SIG-M5 treated with dmso at 0.1 percent for 504 hours (cell line): Measurements from ENCODE around the gene PHLDA1.
A peak's percentile ranks its signal among the peaks of the same experiment; 100 is the strongest.
"Not testable (repeated sequence)": the region's sequence is repeated elsewhere in the genome, so short reads cannot be mapped to it uniquely, and the experiment has no call there.

Experiments
- DNase-seq: peaks from one replicate; lab custom pipeline; 2025; ENCODE audit not compliant: unreplicated experiment; lab: John Stamatoyannopoulos, UW

The PHLDA1 gene

DNA sequence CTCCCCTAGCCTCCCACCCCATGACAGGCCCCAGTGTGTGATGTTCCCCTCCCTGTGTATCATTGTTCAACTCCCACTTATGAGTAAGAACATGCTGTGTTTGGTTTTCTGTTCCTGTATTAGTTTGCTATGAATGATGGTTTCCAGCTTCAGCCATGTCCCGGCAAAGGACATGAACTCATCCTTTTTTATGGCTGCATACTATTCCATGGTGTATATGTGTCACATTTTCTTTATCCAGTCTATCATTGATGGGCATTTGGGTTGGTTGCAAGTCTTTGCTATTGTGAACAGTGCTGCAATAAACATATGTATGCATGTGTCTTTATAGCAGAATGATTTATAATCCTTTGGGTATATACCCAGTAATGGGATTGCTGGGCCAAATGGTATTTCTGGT, 43.9 kb downstream of the PHLDA1 start:
- not testable (repeated sequence) for DNase-seq

DNA sequence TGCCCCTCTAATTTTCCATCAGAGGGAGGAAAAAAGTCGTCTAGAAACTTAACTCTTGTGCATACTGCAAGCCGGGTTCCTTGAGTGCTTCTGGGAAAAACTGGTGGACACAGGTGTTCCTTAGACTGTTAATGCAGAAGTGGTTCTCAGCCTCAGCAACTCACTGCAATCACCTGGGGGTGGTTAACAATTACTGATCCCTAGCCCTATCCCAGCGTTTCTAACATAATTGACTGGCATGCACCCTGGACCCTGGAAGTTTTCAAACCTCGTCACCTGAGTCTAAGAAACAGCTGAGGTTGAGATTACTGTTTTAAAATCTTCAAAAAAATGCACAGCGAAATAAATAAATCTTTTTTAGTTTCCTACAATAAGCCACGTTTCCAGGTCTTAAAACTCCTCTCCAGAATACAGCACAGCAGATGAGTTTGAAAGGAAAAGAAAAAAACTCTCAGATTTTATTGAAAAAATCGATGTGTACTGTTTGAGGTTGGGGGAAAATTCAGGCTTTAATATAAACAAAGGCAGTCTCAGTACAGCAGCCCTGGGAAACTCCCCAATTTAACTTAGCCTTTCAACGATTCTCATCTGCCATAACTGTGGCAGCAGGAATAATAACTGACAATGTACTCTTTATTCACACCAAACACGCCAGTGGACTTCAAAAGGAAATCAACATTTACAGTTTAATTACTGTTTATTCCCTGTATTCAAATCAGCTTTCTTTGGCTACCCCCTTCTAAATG, 45.4 kb downstream of the PHLDA1 start:
- DNase-seq = no peak

DNA sequence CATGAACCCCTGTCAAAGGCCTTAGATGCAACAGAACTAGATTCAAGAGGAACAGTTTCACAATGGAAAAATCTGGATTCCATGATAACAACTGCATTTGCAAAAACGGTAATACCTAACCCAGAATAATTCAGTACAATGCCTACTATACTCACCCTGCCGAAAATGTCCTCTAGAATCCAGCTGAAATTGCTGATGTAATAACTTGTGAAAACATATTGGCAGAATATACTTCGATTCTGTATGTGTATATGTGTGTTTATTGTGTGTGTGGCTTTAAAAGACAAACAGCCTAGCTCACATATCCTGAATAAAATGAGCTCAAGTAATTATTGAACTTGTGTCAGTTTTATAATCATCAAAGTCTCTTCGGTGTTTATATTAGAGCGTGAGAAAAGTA, 46.0 kb downstream of the PHLDA1 start:
- DNase-seq = no peak

DNA sequence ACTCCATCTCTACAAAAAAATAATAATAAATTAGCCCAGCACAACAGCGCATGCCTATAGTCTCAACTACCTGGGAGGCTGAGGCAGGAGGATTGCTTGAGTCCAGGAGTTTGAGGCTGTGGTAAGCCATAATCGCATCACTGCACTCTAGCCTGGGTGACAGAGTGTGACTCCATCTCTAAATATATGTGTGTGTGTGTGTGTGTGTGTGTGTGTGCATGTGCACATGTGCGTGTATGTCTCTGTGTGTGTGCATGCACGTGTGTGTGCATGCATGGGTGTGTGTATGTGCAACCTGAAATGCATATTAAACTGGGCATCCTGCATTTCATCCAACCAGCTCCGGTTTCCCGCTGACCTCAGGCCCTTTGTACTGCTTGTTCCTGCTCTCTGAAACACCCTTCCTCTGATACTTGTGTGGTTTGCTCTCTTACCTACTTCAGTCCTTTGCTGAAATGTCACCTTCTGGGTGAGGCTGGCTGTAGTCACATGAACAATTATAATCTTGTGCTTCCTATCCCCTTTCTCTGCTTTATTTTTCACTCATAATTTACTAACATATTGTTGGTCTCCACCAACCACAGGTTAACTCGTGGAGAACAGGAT, 46.9 kb downstream of the PHLDA1 start:
- DNase-seq = no peak

DNA sequence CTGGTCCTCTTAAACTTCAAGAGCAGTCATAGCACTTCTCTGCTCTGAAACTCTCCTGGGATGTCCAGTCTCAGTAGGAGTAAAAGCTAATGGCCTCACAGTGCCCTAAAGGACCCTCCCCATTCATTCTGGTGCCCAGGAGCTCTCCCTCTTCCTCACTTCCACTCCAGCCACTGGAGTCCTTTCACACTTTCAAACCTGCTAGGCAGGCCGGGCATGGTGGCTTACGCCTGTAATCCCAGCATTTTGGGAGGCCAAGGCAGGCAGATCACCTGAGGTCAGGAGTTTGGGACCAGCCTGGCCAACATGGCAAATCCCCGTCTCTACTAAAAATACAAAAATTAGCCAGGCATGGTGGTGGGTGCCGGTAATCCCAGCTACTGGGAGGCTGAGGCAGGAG, 47.7 kb downstream of the PHLDA1 start:
- DNase-seq = not testable (repeated sequence)

DNA sequence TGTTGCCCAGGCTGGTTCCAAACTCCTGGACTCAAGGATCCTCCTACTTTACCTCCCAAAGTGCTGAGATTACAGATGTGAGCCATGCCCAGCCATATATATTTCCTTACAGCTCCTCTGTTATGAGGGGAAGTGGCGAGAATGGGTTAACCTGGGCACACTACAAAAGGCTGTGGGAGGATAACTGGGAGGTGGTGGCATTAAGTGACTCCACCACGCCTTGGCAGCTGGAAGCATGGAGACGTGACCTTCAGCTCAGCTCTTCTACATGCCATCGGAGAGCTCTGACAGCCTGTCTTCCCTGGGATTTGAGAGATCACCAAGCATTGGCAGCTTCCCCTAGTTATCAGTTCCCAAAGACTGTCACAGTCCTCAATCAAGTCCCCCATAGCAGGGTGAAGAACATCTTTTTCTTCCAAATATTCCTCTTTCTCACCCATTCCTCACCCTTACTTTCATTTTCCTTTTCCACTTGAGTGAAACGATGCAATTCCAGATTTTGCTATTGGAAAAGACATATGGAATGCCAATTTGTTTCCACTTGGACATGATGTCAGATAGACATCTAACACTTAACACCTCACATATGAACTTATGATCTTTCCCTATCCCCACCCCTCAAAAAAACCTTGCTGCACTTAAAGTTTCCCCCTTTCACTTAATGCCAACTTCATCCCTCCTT, 48.5 kb downstream of the PHLDA1 start:
- DNase-seq = no peak

DNA sequence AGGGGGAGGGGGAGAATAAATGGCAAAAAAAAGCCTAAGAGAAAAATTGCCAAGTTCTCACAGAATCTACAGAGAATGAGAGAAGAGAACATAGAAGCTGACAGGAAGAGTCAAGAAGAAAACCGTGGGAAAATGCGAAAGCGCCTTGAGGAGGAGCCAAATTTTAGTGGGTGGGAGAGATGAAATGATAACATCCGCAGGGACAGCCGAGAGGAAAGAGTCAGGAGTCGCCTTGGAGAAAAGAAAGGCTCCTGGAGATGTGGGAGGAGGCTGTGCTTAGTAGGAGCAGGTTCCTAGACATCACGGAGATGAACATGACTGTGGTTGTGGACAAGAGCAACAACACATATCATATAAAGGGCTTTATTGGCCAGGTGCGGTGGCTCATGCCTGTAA, 49.4 kb downstream of the PHLDA1 start:
- DNase-seq = no peak

DNA sequence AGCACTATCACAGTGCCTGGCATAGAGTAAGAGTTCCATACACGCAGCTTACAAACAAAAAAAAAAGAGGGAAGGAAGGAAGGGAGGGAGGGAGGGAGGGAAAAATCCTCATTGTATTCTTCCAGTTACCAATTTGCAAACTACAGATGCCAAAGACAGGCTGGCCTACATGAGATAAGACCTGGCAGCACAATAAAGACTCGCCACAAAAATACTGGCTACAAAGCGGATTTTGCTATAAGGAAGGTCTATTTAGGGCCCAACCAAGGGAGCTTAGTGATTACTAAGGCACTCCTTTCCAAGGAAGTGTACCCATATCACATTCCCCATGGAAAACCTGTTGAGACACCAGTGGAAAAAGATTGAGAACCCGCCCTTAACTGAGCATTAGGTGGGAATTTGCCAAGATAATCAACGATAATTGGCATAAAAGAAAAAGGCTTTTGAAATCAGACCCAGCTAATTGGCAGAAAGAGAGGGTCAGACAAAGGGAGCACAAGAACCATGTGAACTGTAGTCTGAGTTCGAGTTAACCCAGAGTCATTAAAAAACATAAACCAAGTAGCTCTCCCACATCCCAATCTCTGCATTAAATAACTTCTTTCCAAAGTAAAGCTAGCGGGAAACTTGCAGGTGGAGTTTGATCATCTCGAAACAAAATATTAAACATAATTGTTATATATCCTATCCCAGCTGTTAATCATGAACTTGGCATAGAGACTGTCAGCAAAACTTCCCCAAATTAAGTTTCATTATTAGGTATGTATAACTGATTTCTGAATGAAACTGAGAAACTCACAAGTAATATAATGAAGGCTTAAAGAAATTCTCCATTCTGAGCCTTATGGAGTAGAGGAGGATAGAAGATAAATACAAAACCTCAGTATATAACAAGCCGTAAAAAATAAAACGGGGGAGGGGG, 50.1 kb downstream of the PHLDA1 start:
- peak; percentile 26 for DNase-seq

DNA sequence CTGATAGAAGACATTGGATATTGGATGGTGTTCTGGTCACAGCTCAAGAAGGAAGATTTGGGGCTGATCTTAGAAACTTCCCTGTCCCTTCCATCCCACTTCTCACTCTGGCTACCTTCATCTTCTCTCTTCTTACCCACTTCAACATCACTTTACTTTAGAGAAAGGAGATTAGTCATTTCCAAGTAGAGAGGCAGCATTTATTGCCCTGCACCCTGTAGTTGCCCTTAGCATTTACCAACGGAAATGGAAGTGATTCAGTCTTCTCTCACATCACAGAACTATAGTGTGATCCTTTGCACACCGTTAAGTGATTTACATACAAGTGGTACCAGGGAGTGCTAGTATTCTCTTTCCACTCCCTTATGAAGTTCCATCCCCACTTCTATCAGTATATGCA, 52.4 kb downstream of the PHLDA1 start:
- DNase-seq = peak; percentile 18

DNA sequence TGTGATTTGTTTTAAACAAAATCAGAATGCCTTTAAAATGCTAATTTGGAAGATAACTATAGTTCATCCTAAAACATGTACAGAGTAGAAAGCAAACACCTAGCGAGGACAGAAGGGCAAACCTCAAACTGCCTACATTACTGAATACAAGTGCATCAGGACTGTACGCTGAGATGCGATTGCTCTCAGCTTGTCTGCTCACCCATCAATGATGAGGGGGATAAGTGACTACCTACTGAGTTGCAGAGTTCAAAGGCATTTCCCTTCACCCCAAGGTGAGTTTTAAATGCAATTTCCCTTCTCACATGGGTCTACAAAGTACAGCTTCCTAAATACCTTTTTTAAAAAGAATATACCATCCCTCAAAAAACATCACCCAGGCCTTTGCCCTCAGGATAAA, 52.9 kb downstream of the PHLDA1 start:
- no peak for DNase-seq

DNA sequence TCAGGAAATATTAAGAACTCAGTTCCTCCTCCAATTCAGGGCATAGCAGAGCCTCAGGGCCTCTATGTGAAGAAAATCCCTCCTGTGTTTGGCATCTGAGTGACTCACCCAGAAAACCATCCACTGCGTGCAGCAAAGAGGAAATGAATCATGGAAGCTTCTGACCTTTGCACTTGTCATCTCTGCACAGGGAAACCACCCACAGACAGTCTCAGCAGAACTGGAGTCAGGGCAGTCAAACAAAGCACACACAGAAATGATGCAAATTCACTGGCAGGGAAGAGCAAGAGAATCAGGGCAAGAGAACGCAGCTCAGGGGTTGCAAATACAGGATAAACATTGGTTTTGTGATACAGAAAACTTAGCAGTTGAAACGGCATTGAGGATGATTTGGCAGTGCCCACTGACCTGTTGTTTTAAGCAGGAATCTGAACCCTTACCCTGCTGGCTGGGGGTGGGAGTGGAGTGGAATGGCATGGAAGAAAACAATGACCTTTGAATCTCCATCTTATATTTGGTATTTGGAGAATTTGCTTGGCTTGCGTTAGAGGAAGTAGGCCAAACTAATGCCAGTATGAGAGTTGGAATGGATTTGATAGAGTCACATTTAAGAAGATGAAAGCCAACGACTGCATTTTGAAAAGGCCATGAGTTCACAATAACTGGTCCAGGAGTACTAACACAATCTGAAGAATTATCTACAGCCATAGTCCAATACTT, 53.5 kb downstream of the PHLDA1 start:
- DNase-seq = peak; percentile 99

DNA sequence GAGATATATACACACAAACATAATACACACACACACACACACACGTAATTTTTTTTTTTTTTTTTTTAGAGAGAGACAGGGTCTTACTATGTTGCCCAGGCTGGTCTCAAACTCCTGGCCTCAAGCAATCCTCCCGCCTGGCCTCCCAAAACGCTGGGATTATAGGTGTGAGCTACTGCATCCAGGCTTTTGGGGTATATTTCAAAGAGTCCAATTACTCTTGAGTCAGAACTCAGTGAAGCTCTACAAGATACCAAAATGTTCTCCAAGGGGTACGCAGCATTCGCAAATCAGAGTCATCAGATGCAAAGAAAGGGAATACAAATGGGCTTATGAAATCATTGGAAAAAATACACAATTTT, 54.0 kb downstream of the PHLDA1 start:
- DNase-seq = no peak

DNA sequence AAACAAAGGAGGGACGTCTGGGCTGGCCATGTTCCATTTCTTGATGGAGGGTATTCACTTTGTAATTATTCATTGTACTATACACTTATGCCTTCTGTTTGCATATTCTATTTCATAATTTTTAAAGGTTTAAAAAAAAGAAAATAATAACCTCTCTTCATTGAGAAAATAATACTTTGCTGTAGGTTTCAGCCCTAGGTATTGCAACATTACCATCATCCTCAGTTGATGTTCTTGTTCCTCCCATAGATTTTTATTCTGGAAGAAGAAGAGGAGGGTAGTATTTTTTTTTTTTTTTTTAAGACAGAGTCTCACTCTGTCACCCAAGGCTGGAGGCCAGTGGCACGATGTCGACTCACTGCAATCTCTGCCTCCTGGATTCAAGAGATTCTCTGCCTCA, 54.7 kb downstream of the PHLDA1 start:
- DNase-seq = no peak

DNA sequence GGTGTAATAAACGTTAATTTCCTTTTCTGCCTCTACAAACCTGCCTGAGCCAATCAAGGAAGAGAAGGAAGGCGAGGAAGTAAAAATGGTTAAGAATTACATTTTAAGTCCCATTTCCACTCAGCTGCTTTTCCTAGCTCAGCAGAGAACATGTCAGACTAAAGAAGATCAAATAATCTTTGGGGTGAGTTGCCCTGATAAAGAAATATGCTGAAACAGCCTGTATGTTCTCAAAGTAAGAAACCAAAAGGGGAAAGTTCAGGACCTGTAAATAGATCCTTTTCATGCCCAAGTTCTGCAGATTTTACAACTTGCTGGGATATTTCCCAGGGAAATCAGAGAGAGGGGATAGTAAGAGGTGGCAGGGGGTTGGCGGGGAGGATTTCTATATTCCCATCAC, 55.5 kb downstream of the PHLDA1 start:
- DNase-seq = no peak

DNA sequence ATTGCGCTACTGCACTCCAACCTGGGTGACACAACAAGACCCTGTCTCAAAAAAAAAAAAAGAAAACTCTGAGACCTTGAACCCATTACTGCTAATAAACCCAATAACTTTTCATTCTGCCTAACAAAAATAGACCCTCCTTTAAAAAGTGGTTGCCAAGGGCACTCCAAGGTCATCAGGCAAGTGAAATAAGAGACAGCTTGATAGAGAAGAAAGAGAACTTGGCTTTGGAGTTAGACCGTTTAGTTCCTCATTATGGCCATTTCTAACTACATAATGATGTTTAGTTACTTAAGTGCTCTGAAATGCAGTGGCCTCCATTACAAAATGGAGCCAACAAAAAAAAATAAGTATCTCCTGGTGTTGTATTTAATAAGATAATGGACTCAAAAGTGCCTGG, 55.9 kb downstream of the PHLDA1 start:
- DNase-seq = peak; percentile 19
